Retinal pigment epithelial cell (primary cell): ENCODE measurements around the gene AP3D1.

ENCODE experiments used
- DNase-seq: peaks from one replicate; pipeline ENCODE4 v3.0.0-alpha.2; 2010; ENCODE audit warnings: low read depth
- H3K4me3 ChIP-seq: 2 replicates; pipeline ENCODE4 v1.5.1; 2011; ENCODE audit warnings: mild to moderate bottlenecking, low read length, control low read depth, moderate library complexity
- TF ChIP-seq, protein P1 (sequence below): conservative IDR thresholded peaks from 2 replicates; pipeline ENCODE4 v1.5.1; 2011; ENCODE audit warnings: low read depth, low read length, control low read depth, inconsistent platforms

The AP3D1 gene

DNA sequence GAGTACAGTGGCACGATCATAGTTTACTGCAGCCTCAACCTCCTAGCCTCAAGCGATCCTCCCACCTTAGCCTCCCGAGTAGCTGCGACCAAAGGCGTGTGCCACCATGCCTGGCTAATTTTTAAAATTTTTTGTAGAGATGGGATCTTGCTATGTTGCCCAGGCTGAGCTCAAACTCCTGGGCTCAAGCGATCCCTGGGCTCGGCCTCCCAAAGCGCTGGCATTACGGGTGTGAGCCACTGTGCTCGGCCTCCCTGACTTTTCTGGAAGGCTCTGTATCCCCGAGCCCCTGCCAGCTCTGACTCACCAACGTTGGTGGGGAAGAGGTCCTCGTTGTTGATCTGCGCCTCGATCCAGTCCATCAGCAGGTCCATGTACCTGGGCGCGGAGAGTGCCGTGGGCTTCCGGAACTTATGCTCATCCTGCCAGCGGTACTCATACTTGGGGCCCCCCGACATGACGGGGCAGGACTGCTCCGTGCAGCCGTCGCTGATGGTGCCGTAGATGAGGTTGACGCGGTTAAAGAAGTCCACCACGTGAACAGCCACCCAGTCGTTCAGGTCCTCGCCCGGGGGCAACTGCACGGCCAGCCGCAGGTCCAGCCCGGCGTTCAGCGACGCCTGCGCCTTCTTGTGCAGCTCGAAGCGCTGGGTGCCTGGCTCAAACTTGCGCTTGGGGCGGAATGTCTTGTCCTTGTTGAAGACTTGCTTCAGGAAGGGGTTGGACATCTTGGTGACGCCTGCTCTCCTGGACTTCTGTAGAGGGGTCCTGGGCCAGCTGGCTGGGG, 73.3 kb downstream of the AP3D1 start:
- no peak for DNase-seq
- H3K4me3 ChIP-seq, result no peak overlapping the region
- TF ChIP-seq, protein P1, sequence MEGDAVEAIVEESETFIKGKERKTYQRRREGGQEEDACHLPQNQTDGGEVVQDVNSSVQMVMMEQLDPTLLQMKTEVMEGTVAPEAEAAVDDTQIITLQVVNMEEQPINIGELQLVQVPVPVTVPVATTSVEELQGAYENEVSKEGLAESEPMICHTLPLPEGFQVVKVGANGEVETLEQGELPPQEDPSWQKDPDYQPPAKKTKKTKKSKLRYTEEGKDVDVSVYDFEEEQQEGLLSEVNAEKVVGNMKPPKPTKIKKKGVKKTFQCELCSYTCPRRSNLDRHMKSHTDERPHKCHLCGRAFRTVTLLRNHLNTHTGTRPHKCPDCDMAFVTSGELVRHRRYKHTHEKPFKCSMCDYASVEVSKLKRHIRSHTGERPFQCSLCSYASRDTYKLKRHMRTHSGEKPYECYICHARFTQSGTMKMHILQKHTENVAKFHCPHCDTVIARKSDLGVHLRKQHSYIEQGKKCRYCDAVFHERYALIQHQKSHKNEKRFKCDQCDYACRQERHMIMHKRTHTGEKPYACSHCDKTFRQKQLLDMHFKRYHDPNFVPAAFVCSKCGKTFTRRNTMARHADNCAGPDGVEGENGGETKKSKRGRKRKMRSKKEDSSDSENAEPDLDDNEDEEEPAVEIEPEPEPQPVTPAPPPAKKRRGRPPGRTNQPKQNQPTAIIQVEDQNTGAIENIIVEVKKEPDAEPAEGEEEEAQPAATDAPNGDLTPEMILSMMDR, result no peak

GRCh38 chr19:2077398-2077797, 74.0 kb downstream of the AP3D1 start:
- H3K4me3 ChIP-seq, result no peak overlapping the region
- TF ChIP-seq, protein P1, result no peak
- DNase-seq, result no peak

GRCh38 chr19:2076526-2076944, 74.8 kb downstream of the AP3D1 start:
- no peak for DNase-seq
- no peak overlapping the region for H3K4me3 ChIP-seq
- TF ChIP-seq, protein P1, result no peak

DNA sequence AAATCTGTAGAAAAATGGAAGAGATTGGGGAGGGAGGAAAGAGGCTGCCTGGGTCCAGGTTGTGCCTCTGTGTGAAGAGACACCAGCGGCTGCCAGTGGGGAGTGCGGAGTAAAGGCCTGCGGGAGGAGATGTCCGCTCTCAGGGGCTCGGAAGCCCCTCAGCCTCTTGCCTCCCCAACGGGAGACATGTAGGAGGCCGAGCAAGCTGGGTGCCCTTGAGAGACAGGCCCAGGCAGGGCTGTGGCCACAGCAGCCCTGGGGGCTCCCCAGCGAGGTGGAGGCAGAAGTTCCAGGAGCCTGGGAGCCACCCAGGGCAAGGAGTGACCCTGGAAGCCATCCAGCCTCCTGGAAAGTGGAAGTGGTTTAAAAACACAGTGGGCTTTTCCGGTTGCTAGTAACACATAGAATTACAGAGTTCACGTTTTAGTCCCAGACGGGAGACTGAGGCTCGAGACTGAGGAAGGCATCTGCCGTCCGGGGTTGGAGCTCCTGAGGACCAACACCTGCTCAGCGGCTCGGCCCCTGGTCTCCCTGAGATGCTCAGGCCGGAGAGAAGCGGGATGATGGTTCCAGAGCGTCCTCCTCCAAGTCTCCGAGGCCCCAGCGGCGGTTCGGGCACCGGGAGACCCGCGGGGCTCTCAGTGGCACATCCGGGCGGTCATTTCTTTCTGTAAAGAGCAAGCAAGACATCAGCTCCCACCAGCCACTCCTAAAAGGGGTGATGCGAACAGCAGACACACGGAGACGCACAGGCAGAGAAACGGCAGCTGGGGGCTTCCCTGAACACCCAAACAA, 78.4 kb downstream of the AP3D1 start:
- TF ChIP-seq, protein P1, result no peak
- DNase-seq, result no peak
- no peak overlapping the region for H3K4me3 ChIP-seq

GRCh38 chr19:2070986-2071673, 80.2 kb downstream of the AP3D1 start:
- TF ChIP-seq, protein P1, result no peak
- no peak overlapping the region for H3K4me3 ChIP-seq
- DNase-seq, result no peak

DNA sequence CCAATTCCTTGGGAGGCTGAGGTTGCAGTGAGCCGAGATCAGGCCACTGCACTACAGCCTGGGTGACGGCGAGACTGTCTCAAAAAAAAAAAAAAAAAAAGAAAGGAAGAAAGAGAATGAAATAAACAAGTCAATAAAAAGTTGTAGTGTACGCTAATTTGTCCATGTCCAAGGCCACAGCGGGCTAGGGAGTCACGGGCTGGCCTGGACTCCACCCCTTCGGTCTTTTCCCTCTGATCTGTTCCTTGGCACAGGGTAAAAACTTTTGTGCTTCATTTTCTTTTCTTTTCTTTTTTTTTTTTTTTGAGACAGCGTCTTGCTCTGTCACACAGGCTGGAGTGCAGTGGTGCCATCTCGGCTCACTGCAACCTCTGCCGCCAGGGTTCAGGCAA, 80.9 kb downstream of the AP3D1 start:
- no peak overlapping the region for H3K4me3 ChIP-seq
- DNase-seq, result no peak
- TF ChIP-seq, protein P1, result no peak
